Activated gamma-delta T cell treated with Interleukin-2 at 50 U/mL for 16 hours (primary cell): Measurements from ENCODE around the gene TLNRD1.

Experiments used
- DNase-seq: peaks from one replicate; pipeline ENCODE4 v3.0.0-alpha.2; 2020

The TLNRD1 gene

GRCh38 chr15:81029414-81030300 is 28.9 kb downstream of the TLNRD1 start:
- DNase-seq, result no peak

DNA sequence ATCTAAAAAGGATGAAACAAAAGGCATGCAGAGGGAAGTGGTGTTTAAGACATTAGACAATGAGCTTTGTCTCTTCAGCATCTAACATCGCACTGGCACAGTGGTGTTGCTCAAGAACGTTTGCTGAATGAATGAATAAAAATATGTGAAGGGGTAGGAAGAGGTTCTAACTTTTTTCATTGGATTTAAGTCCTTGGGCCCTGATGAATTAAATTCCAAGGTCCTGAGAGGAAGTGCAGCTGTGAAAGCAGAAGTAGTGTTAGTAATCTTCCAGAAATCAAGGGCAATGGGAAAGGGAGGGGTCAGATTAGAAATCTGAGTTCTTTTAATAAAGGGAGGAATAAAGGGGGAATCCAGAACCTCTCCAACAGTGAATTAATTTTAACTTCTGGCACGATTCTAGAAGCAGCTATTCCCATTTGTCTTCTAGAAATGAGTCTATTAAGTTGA is 29.6 kb downstream of the TLNRD1 start:
- no peak for DNase-seq

GRCh38 chr15:81031203-81031602 is 30.5 kb downstream of the TLNRD1 start:
- DNase-seq, result no peak

- no peak for DNase-seq
Observed at GRCh38 chr15:81032355-81032754, 31.6 kb downstream of the TLNRD1 start.

GRCh38 chr15:81032818-81033217 is 32.1 kb downstream of the TLNRD1 start:
- no peak for DNase-seq

DNA sequence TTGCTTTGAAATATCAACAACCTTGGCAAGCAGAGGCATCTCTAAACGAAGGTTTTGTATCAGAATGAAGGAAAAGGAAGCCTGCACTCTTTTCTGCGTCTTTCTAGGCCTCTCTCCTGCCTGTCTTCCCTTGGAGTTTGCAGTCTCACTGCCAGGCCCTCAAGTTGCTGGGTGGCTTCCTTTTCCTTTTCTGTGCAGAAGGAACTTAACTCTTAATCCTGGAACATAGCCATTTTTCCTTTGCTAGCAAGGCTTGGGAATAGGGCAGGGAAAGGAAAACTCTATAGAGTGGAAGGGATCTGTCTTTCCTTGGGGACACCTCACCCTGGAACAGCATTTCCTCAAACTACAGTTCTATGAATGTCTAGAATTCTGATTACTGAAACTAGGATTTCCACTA is 32.8 kb downstream of the TLNRD1 start:
- no peak for DNase-seq

DNA sequence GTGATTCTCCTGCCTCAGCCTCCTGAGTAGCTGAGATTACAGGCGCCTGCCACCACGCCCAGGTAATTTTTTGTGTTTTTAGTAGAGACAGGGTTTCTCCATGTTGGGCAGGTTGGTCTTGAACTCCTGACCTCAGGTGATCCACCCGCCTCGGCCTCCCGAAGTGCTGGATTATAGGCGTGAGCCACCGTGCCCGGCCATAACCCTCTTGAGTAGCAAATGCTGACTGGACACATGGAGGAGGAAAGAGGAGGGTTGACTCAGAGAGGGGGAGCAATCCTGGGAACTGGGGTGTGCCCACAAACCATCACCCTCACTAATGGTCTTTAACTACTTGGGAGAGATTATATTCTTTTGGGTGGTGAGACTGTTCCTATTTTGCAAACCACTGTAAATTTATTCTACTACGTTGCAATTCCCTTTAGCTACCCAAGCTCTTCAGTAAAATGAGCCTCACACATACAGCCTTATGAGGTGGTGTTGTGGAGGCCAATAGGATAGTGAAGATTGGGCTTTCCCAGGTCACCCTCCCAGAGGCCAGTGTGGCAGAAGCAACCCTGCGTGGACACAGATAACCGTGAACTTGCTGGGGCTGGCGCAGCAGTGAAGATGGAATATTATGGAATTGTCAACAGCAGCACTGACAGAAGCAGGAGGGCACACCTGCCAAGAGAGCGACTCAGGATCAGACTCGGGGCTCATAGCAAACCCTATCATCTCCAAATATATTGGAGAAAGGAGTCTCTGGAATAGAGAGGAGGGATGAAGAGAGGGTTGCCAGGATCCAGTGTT is 37.4 kb downstream of the TLNRD1 start:
- no peak for DNase-seq

DNA sequence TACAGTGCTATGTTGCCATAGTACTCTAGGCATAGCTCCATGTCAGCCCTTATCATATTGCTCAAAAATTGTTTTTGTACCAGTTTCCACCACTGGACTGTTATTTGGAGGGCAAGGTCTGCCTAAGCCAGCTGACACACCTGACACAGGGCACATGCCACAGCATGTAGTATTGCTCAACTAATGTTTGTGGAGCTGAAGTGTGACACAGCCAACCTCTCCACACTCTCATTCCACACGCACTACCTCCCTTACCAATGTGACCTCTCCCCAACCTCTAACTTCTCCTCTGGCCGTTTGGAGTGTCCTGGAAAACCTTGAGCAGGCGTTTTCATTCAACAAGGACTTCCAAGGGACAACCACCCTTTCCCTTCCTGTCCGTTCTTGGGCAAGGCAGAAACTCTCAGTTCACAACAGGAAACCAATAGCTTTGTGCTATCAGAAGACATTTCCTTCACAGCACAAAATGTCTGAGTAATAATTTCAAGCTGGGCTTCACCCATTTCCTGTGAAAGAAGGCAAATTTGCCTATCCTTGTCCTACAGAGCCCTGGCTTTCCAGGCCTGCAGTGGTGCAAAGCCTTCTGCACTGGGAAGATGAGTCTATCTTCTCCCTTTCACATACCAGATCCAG is 38.4 kb downstream of the TLNRD1 start:
- no peak for DNase-seq

- no peak for DNase-seq
Observed at GRCh38 chr15:81040757-81041156, 40.0 kb downstream of the TLNRD1 start.

GRCh38 chr15:81043281-81043934 is 42.7 kb downstream of the TLNRD1 start:
- no peak for DNase-seq

DNA sequence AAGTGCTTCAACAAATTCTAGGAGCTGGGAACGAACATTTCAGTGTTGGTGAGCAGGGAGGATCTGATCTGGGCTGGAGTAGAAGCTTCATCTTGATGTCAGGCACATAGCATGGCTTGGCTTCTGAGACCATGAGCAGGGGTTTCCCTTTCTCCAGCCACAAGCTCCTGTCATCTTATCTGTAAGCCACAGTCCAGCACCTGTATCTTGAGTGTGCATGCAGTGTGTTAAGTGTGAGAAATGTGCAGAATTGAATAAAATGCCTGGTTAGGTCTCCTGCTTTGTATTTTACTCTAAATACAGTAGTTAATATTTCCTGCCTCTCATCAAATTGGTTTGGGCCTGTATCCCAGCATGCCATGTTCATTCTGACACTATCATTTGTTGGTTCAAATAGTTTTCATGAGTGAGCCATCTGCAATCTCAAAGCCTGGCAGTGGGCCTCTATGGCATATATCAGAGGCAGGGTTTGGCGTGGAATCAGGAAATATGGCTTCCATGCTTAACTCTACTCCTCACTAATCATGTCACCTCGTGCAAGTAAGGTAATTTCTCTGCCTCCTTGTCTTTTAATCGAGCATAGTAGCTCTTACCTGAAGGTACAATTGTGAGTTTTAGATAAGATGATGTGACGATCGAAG is 43.3 kb downstream of the TLNRD1 start:
- DNase-seq, result no peak

- no peak for DNase-seq
Observed at GRCh38 chr15:81046290-81046689, 45.6 kb downstream of the TLNRD1 start.

- DNase-seq, result no peak
Observed at GRCh38 chr15:81047928-81048327, 47.2 kb downstream of the TLNRD1 start.

DNA sequence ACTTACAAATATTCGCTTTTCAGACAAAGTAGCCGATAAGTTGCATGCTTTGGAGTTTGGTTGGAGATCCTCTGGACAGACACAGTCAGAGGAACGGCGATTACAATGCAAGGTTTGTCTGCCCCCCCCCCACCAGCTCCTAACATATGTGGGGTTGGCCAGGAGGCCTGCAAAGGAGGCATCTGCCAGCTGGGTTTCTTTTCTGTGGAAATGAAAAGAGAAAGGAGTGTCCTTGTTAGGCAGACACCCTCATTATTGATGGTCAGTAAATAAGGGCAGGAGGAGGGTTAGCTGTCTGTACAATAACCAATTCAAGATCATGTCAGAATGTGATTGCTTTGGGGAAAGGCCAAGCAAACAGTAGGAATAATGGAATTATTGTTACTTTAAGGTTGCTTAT is 49.1 kb downstream of the TLNRD1 start:
- DNase-seq, result no peak

DNA sequence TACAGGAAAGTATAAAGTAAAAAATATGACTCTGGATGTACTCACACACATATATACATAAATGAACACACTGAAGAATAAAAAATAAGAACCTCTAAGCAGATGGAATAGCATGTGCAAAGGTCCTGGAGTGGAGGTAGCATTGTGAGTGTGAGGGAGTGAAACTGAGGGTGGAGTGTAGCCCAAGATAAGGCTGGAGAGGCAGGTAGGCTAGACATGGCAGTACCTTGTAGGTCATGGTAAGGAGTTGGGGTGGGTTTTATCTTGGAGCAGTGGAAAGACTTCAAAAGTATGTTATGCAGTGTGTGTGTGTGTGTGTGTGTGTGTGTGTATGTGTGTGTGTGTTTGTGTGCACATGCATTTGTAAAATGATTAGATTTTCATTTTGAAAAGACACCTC is 49.5 kb downstream of the TLNRD1 start:
- DNase-seq, result no peak

- no peak for DNase-seq
Observed at GRCh38 chr15:81050805-81051204, 50.1 kb downstream of the TLNRD1 start.

- no peak for DNase-seq
Observed at GRCh38 chr15:81052046-81052445, 51.3 kb downstream of the TLNRD1 start.

DNA sequence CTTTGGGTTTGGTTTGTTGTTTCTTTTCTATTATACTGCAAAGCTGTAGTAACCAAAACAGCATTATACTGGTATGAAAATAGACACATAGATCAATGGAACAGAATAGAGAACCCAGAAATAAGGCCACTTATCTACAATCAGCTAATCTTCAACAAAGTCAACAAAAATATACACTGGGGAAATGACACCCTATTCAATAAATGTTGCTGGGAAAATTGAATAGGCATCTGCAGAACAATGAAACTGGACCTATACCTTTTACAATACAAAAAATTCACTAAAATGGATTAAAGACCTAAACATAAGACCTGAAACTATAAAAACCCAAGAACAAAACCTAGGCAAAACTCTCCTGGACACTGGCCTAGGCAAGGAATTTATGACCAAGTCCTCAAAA is 52.9 kb downstream of the TLNRD1 start:
- no peak for DNase-seq

- DNase-seq, result no peak
Observed at GRCh38 chr15:81054236-81054635, 53.5 kb downstream of the TLNRD1 start.
